H1 (cell line): ENCODE results near the gene STAMBP. TPM values are rescaled to one million over a fixed set of nuclear protein-coding genes. Genes with fewer than 3 reads are reported as not detected.

Experiments
- CTCF ChIP-seq, 3 experiments: IDR thresholded peaks; 1 replicate in 2 of 3; 2 replicates in 1 of 3; pipeline versions ENCODE4 v1.5.1 to v1.6.1; 2011; ENCODE audit warnings: low read length in 3 of 3, mild to moderate bottlenecking in 3 of 3, inconsistent platforms in 2 of 3, low read depth in 1 of 3, moderate library complexity in 1 of 3; ENCODE audit not compliant: insufficient read depth in 1 of 3; ENCODE audit errors: control extremely low read depth in 1 of 3
- JUND ChIP-seq: IDR thresholded peaks from 2 replicates; pipeline ENCODE4 v1.6.1; 2011; ENCODE audit warnings: mild to moderate bottlenecking, improper control_type of control experiment, low read length
- KDM4A ChIP-seq: IDR thresholded peaks from one replicate; pipeline ENCODE4 v1.7.1; 2012; ENCODE audit warnings: low read depth, mild to moderate bottlenecking, moderate library complexity, low read length, inconsistent platforms; ENCODE audit not compliant: severe bottlenecking
- RXRA ChIP-seq: IDR thresholded peaks from 2 replicates; pipeline ENCODE4 v1.6.1; 2011; ENCODE audit warnings: low read depth, mild to moderate bottlenecking, low read length, moderate library complexity; ENCODE audit not compliant: insufficient read depth
- SUZ12 ChIP-seq: fragments of 200-600 bp; sonication (generic); IDR thresholded peaks from 2 replicates; pipeline ENCODE4 v1.6.1; 2012; ENCODE audit warnings: mild to moderate bottlenecking, inconsistent platforms, low read length, moderate library complexity, mixed read lengths
- polyA plus RNA-seq, 7 experiments: library from polyadenylated mRNA; depleted of rRNA in 3 of 7; stranded (reverse) in 5 of 7; unstranded in 2 of 7; fragments of >200 nt in 5 of 7; fragments of 200-250 nt in 2 of 7; gene quantifications; 1 replicate in 5 of 7; 2 replicates in 1 of 7; 4 replicates in 1 of 7; pipeline versions ENCODE4 v1.2.1 to v1.2.3, GENCODE V29; 2011 to 2013; ENCODE audit warnings: missing spikeins in 2 of 7, mixed read lengths in 2 of 7
- total RNA-seq: library from RNA; stranded (reverse); fragmentation: NEBNext Ultra II Directional; extraction: Animal tissue kit (Norgen Biotek cat#: 25700); gene quantifications from 2 replicates; pipeline ENCODE4 v1.2.1, GENCODE V29; 2021

Gene STAMBP
- total and polyA plus RNA-seq, 2 of the 8 experiments (the other 6 are each of a cell fraction or from before 2014, with no cell fraction given), result 35.8 to 49.7 TPM

DNA sequence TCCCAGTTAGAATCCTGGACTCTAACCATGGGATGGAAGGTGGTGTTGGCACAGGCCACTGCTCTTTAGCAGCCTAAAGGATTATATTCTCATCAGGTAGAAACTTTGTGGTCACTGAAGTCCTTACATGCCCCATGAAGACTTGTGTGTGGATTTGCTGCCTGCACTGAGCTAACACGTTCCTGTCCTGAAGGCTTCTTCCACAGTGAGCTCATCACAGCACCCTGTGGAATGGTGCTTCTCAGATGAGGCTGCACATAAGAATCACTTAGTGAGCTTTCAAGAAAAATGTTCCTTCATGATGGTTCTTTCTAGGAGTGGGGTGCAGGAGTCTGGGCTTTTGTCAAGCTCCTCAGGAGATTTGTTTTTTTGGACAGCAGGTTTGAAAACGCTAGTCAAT, 26.8 kb downstream of the STAMBP start (continued):
- TF ChIP-seq RXRA (no peak), CTCF (IDR thresholded peaks at IDR 0.05; ENCODE audit: control extremely low read depth in 1 of 3, insufficient read depth in 1 of 3, low read depth in 1 of 3, low read length in 3 of 3) (no peak), JUND (no peak), SUZ12 (no peak), KDM4A (no peak)
